ENCODE results near the gene NME7. TPM values are rescaled to one million over a fixed set of nuclear protein-coding genes. Genes with fewer than 3 reads are reported as not detected.

Gene NME7
- total RNA-seq, 4 donors from 2014 or later, result 3.7 to 8.4 (median 5.5) TPM

DNA sequence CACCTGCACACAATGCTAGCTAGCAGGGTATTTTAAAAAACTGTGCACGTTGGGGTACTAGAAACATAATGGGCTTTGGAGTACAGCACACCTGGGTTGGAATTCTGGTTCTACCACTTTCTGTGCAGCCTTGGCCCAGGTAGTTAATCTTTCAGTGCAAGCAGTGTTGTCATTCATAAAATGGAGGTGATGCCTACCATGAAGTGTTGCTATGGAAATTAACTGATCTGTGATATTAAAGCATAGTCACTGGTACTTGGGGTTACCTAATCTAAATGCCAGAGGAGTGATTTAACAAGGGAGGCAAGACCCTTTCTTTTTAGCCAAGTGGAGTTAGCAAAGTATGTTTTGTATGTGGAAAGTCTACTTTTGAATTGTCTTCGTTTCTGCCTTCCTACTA is 243.1 kb downstream of the NME7 start:
- Histone ChIP-seq H3K36me3 (peaks cover 0 to 77% of the 10 kb centered on the region in 2 donors), H3K4me1 (peaks cover 32 to 59% of the 10 kb centered on the region in 2 donors), H3K27ac (peak overlapping the region; percentile 51 to 99 (median 58)), H3K4me3 (no peak overlapping the region), H3K27me3 (no peaks in the 10 kb centered on the region), H3K9me3 (no peaks in the 10 kb centered on the region)
- TF ChIP-seq, protein P1, sequence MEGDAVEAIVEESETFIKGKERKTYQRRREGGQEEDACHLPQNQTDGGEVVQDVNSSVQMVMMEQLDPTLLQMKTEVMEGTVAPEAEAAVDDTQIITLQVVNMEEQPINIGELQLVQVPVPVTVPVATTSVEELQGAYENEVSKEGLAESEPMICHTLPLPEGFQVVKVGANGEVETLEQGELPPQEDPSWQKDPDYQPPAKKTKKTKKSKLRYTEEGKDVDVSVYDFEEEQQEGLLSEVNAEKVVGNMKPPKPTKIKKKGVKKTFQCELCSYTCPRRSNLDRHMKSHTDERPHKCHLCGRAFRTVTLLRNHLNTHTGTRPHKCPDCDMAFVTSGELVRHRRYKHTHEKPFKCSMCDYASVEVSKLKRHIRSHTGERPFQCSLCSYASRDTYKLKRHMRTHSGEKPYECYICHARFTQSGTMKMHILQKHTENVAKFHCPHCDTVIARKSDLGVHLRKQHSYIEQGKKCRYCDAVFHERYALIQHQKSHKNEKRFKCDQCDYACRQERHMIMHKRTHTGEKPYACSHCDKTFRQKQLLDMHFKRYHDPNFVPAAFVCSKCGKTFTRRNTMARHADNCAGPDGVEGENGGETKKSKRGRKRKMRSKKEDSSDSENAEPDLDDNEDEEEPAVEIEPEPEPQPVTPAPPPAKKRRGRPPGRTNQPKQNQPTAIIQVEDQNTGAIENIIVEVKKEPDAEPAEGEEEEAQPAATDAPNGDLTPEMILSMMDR (IDR thresholded peaks at IDR 0.05 in 4 of 5, conservative IDR thresholded peaks at IDR 0.05 in 1 of 5), result no peak
- TF ChIP-seq POLR2A (IDR thresholded peaks at IDR 0.05), result no peak
- ATAC-seq (no peak), DNase-seq (no peak)
- intact Hi-C loops (cut with DNase I; ENCODE audit: low total_unique reads), result no loop called here
- in situ Hi-C loops (cut with MboI; ENCODE audit: low sequenced_read_pairs in 4 of 4), result loop anchor here in 3 of 4 donors (25.0 kb wide), 3 partner anchors 363 to 1187 kb away; partner anchors contain the start of genes SLC19A2 (in 2 of the 3), DCAF6 (in 1 of the 3) and MPC2 (in 1 of the 3)

DNA sequence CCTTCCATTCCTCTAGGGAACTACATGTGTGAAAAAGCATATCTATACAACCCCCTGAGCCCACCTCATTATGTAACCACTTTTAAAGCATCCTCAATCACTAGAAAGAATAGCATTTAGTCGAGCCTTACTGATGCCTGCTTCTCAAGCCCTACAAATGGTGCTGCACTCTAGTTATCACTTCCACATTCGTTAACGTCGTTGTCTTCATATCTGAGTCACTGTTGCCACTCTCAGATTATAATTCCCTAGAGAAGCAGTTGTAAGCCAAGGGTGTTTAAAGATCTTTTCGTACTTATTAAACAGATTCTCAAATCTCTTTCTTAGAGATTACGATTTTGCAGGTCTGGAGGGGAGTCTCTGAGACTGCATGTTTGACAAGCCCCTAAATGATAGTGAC is 244.6 kb downstream of the NME7 start:
- no peak overlapping the region for H3K4me3 ChIP-seq
- in situ Hi-C loops (cut with MboI; ENCODE audit: low sequenced_read_pairs in 4 of 4) (loop anchor here in 3 of 4 donors (25.0 kb wide), 3 partner anchors 364 to 1186 kb away; partner anchors contain the start of genes SLC19A2 (in 2 of the 3), DCAF6 (in 1 of the 3) and MPC2 (in 1 of the 3)), intact Hi-C loops (cut with DNase I; ENCODE audit: low total_unique reads) (no loop called here)
- H3K9me3 ChIP-seq, result no peaks in the 10 kb centered on the region
- H3K36me3 ChIP-seq, result peaks cover 0 to 62% of the 10 kb centered on the region in 2 donors
- ATAC-seq, result no peak
- H3K27ac ChIP-seq, result peak overlapping the region; percentile 93 to 99 (median 96)
- no peak for DNase-seq
- H3K4me1 ChIP-seq, result peaks cover 46 to 70% of the 10 kb centered on the region in 2 donors
- TF ChIP-seq, protein P1 (IDR thresholded peaks at IDR 0.05 in 4 of 5, conservative IDR thresholded peaks at IDR 0.05 in 1 of 5), result no peak
- TF ChIP-seq POLR2A (IDR thresholded peaks at IDR 0.05), result no peak
- no peaks in the 10 kb centered on the region for H3K27me3 ChIP-seq

DNA sequence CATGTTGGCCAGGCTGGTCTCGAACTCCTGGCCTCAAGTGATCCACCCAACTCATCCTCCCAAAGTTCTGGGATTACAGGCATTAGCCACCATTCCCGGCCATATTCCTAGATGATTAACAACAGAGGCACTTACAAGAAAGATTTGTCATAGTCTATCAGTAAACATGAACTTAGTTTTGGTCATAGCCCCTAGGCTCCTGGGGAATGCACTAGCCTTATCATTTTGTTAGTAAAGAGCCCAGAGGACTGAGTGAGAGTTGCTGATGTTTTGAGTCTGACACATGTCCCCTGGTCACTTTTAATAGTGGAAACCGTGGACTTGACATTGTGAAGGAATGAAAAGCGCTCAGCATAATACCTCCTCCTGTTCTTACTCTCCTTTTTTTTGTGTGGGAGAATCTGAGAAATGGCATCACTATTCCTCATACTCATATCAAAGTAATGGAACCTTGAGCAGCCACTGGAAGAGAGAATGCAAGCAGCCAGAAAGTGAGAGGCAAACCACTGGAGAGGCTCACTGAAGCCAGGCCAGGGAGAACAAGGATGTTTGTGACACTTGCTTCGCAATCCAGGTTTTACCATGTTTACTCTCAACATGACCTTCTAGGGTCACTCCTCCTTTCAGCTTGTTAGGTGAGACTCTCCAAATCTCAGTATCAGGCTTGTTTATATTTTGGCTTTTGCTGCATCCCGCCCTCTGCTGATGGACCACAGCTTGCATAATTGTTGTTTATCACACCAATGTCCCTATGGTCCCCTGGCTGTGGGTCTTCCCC is 246.3 kb downstream of the NME7 start:
- Histone ChIP-seq H3K36me3 (peaks cover 0 to 48% of the 10 kb centered on the region in 2 donors), H3K4me1 (peaks cover 60 to 75% of the 10 kb centered on the region in 2 donors)
- in situ Hi-C loops (cut with MboI; ENCODE audit: low sequenced_read_pairs in 4 of 4), result loop anchor here in 3 of 4 donors (25.0 kb wide), 3 partner anchors 366 to 1184 kb away; partner anchors contain the start of genes SLC19A2 (in 2 of the 3), DCAF6 (in 1 of the 3) and MPC2 (in 1 of the 3)

DNA sequence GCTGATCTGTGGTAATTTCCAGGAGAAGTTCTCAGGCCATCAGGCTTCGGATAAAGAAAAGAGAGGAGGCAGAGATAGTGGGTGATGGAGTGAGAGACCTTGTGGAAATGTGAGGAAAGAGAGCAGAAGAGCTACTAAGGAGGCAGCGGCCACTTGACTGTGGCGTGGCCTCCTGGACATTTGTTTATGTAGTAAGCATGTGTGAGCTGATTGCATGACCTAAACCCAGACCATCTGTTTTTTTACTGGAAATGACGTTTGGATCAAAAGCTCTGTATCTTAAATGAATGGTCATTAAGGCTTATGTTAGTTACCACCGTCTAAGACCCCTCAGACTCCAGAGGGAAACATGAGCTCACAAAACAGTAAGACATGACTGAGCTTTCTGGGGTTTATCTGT is 247.5 kb downstream of the NME7 start:
- peak overlapping the region; percentile 93 to 99 (median 96) for H3K27ac ChIP-seq
- in situ Hi-C loops (cut with MboI; ENCODE audit: low sequenced_read_pairs in 4 of 4), result loop anchor here in 3 of 4 donors (25.0 kb wide), 3 partner anchors 367 to 1183 kb away; partner anchors contain the start of genes SLC19A2 (in 2 of the 3), DCAF6 (in 1 of the 3) and MPC2 (in 1 of the 3)
- H3K4me1 ChIP-seq, result peaks cover 66 to 75% of the 10 kb centered on the region in 2 donors
- TF ChIP-seq, protein P1 (IDR thresholded peaks at IDR 0.05 in 4 of 5, conservative IDR thresholded peaks at IDR 0.05 in 1 of 5), result no peak
- TF ChIP-seq POLR2A (IDR thresholded peaks at IDR 0.05), result peak in 1 of 2 donors; percentile 42
- DNase-seq (no peak), ATAC-seq (peak in 1 of 2 donors; percentile 41)
- H3K9me3 ChIP-seq, result no peaks in the 10 kb centered on the region
- peak overlapping the region in 1 of 4 donors; percentile 7 for H3K4me3 ChIP-seq
- peaks cover 0 to 48% of the 10 kb centered on the region in 2 donors for H3K36me3 ChIP-seq
- intact Hi-C loops (cut with DNase I; ENCODE audit: low total_unique reads), result no loop called here
- no peaks in the 10 kb centered on the region for H3K27me3 ChIP-seq

More for the DNA sequence above, 246.3 kb downstream of the NME7 start:
- no peak overlapping the region for H3K4me3 ChIP-seq
- no peak for TF ChIP-seq POLR2A (IDR thresholded peaks at IDR 0.05)
- TF ChIP-seq, protein P1 (IDR thresholded peaks at IDR 0.05 in 4 of 5, conservative IDR thresholded peaks at IDR 0.05 in 1 of 5), result no peak
- no peak for ATAC-seq
- no peaks in the 10 kb centered on the region for H3K27me3 ChIP-seq
- intact Hi-C loops (cut with DNase I; ENCODE audit: low total_unique reads), result no loop called here
- no peak for DNase-seq
- no peaks in the 10 kb centered on the region for H3K9me3 ChIP-seq
- H3K27ac ChIP-seq, result peak overlapping the region; percentile 93 to 99 (median 96)

Data from gastrocnemius medialis (tissue), 4 donors.